ENCODE results near the gene RRAGC. TPM values are rescaled to one million over a fixed set of nuclear protein-coding genes. Genes with fewer than 3 reads are reported as not detected.

Gene RRAGC
- total and polyA plus RNA-seq, 9 of the 15 experiments (the other 6 are each of a cell fraction or from before 2014, with no cell fraction given): 3.9 to 16.9 (median 10.9) TPM

DNA sequence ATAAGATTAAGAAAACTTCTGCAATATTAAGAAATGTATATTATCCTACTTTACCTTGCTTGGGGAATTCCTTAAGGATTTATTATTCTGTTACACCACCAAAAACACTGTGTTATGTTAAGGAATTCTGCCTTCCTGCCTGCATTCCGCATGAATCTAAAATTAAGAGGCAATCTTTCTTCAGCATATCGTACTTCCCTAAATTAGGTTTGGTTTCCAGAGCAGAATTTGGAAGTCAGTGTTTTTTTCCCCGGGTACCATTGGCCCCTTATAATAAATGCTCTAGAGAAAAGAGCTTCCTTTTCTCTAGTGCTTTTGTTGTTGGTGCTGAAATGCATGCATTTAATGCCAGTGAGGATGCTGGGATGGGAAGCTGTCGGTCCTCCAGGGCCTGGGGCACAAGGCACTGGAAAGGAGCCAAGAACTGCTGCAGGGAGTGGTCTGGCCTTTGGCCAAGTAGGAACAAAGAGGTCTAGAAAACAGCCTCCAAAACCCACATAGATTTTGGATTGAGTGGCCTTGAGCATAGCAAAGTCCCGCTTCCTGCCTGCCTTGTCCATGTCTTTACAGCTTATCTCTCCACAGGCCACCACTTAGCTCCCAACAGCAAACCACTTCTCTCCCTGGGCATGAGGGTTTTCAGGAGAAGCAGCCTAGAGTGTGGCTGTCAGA lies 69.9 kb downstream of the RRAGC start (continued):
- TF ChIP-seq, protein P1, sequence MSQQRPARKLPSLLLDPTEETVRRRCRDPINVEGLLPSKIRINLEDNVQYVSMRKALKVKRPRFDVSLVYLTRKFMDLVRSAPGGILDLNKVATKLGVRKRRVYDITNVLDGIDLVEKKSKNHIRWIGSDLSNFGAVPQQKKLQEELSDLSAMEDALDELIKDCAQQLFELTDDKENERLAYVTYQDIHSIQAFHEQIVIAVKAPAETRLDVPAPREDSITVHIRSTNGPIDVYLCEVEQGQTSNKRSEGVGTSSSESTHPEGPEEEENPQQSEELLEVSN (IDR thresholded peaks at IDR 0.05; ENCODE audit: borderline replicate concordance in 1 of 2, extremely low read depth in 1 of 2, insufficient read depth in 1 of 2, insufficient read length in 1 of 2, low read depth in 1 of 2, low read length in 1 of 2, poor library complexity in 1 of 2, severe bottlenecking in 1 of 2): no peak
- TF ChIP-seq, protein P2, sequence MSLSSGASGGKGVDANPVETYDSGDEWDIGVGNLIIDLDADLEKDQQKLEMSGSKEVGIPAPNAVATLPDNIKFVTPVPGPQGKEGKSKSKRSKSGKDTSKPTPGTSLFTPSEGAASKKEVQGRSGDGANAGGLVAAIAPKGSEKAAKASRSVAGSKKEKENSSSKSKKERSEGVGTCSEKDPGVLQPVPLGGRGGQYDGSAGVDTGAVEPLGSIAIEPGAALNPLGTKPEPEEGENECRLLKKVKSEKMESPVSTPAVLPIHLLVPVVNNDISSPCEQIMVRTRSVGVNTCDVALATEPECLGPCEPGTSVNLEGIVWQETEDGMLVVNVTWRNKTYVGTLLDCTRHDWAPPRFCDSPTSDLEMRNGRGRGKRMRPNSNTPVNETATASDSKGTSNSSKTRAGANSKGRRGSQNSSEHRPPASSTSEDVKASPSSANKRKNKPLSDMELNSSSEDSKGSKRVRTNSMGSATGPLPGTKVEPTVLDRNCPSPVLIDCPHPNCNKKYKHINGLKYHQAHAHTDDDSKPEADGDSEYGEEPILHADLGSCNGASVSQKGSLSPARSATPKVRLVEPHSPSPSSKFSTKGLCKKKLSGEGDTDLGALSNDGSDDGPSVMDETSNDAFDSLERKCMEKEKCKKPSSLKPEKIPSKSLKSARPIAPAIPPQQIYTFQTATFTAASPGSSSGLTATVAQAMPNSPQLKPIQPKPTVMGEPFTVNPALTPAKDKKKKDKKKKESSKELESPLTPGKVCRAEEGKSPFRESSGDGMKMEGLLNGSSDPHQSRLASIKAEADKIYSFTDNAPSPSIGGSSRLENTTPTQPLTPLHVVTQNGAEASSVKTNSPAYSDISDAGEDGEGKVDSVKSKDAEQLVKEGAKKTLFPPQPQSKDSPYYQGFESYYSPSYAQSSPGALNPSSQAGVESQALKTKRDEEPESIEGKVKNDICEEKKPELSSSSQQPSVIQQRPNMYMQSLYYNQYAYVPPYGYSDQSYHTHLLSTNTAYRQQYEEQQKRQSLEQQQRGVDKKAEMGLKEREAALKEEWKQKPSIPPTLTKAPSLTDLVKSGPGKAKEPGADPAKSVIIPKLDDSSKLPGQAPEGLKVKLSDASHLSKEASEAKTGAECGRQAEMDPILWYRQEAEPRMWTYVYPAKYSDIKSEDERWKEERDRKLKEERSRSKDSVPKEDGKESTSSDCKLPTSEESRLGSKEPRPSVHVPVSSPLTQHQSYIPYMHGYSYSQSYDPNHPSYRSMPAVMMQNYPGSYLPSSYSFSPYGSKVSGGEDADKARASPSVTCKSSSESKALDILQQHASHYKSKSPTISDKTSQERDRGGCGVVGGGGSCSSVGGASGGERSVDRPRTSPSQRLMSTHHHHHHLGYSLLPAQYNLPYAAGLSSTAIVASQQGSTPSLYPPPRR (CRISPR knock-in tag; IDR thresholded peaks at IDR 0.05; ENCODE audit: borderline replicate concordance): no peak
- TF ChIP-seq, protein P3, sequence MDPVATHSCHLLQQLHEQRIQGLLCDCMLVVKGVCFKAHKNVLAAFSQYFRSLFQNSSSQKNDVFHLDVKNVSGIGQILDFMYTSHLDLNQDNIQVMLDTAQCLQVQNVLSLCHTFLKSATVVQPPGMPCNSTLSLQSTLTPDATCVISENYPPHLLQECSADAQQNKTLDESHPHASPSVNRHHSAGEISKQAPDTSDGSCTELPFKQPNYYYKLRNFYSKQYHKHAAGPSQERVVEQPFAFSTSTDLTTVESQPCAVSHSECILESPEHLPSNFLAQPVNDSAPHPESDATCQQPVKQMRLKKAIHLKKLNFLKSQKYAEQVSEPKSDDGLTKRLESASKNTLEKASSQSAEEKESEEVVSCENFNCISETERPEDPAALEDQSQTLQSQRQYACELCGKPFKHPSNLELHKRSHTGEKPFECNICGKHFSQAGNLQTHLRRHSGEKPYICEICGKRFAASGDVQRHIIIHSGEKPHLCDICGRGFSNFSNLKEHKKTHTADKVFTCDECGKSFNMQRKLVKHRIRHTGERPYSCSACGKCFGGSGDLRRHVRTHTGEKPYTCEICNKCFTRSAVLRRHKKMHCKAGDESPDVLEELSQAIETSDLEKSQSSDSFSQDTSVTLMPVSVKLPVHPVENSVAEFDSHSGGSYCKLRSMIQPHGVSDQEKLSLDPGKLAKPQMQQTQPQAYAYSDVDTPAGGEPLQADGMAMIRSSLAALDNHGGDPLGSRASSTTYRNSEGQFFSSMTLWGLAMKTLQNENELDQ (CRISPR knock-in tag; IDR thresholded peaks at IDR 0.05; ENCODE audit: borderline replicate concordance): no peak
- TF ChIP-seq, protein P4, sequence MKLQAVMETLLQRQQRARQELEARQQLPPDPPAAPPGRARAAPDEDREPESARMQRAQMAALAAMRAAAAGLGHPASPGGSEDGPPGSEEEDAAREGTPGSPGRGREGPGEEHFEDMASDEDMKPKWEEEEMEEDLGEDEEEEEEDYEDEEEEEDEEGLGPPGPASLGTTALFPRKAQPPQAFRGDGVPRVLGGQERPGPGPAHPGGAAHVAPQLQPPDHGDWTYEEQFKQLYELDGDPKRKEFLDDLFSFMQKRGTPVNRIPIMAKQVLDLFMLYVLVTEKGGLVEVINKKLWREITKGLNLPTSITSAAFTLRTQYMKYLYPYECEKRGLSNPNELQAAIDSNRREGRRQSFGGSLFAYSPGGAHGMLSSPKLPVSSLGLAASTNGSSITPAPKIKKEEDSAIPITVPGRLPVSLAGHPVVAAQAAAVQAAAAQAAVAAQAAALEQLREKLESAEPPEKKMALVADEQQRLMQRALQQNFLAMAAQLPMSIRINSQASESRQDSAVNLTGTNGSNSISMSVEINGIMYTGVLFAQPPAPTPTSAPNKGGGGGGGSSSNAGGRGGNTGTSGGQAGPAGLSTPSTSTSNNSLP (IDR thresholded peaks at IDR 0.05; ENCODE audit: borderline replicate concordance, low read depth, low read length): 0 out of 2 replicates have a peak, but pooled peaks have one; percentile 6
- TF ChIP-seq, protein P5, sequence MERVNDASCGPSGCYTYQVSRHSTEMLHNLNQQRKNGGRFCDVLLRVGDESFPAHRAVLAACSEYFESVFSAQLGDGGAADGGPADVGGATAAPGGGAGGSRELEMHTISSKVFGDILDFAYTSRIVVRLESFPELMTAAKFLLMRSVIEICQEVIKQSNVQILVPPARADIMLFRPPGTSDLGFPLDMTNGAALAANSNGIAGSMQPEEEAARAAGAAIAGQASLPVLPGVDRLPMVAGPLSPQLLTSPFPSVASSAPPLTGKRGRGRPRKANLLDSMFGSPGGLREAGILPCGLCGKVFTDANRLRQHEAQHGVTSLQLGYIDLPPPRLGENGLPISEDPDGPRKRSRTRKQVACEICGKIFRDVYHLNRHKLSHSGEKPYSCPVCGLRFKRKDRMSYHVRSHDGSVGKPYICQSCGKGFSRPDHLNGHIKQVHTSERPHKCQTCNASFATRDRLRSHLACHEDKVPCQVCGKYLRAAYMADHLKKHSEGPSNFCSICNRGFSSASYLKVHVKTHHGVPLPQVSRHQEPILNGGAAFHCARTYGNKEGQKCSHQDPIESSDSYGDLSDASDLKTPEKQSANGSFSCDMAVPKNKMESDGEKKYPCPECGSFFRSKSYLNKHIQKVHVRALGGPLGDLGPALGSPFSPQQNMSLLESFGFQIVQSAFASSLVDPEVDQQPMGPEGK (CRISPR knock-in tag; IDR thresholded peaks at IDR 0.05; ENCODE audit: borderline replicate concordance): no peak
- TF ChIP-seq ELF2 (CRISPR knock-in tag; IDR thresholded peaks at IDR 0.05) (no peak), ZNF830 (CRISPR knock-in tag; IDR thresholded peaks at IDR 0.05) (no peak), MAFF (IDR thresholded peaks at IDR 0.05; ENCODE audit: low read length) (no peak), MEF2A (IDR thresholded peaks at IDR 0.05; ENCODE audit: control insufficient read depth, low read depth, low read length) (no peak)
